Activated CD8-positive, alpha-beta memory T cell treated with anti-CD3 and anti-CD28 coated beads for 48 hours (primary cell): ENCODE results near the gene PALD1.

Experiments
- DNase-seq, 3 experiments: peaks; one replicate each; pipeline ENCODE4 v3.0.0-alpha.2; 2020; ENCODE audit warnings: low read depth in 2 of 3, low spot score in 2 of 3

The PALD1 gene

GRCh38 chr10:70587045-70587658 is 108.6 kb downstream of the PALD1 start:
- no peak for DNase-seq

GRCh38 chr10:70588255-70588654 is 109.7 kb downstream of the PALD1 start:
- no peak for DNase-seq

GRCh38 chr10:70588859-70589570 is 110.4 kb downstream of the PALD1 start:
- no peak for DNase-seq

GRCh38 chr10:70589762-70590654 is 111.4 kb downstream of the PALD1 start:
- DNase-seq: no peak

- no peak for DNase-seq
Observed at GRCh38 chr10:70590655-70591416, 112.3 kb downstream of the PALD1 start.

- no peak for DNase-seq
Observed at GRCh38 chr10:70592186-70592735, 113.7 kb downstream of the PALD1 start.

- DNase-seq: no peak
Observed at GRCh38 chr10:70592746-70593512, 114.4 kb downstream of the PALD1 start.

- no peak for DNase-seq
Observed at GRCh38 chr10:70593513-70593890, 114.9 kb downstream of the PALD1 start.

GRCh38 chr10:70594161-70594560 is 115.6 kb downstream of the PALD1 start:
- no peak for DNase-seq

- DNase-seq: no peak
Observed at GRCh38 chr10:70595566-70596016, 117.0 kb downstream of the PALD1 start.

GRCh38 chr10:70596110-70596798 is 117.7 kb downstream of the PALD1 start:
- no peak for DNase-seq

- no peak for DNase-seq
Observed at GRCh38 chr10:70596860-70597809, 118.6 kb downstream of the PALD1 start.

GRCh38 chr10:70597856-70598815 is 119.6 kb downstream of the PALD1 start:
- no peak for DNase-seq

GRCh38 chr10:70598857-70599295 is 120.3 kb downstream of the PALD1 start:
- DNase-seq: no peak

- DNase-seq: no peak
Observed at GRCh38 chr10:70599319-70599718, 120.8 kb downstream of the PALD1 start.

GRCh38 chr10:70599791-70600190 is 121.2 kb downstream of the PALD1 start:
- DNase-seq: no peak
